NB4 (cell line): ENCODE data around the gene PIEZO2.

Experiments used
- CTCF ChIP-seq: IDR thresholded peaks from one replicate; pipeline ENCODE4 v1.5.1; 2012; ENCODE audit warnings: low read depth, low read length
- MAX ChIP-seq: IDR thresholded peaks from 2 replicates; pipeline ENCODE4 v1.6.1; 2011; ENCODE audit warnings: low read depth, low read length
- MYC ChIP-seq: IDR thresholded peaks from 2 replicates; pipeline ENCODE4 v1.6.1; 2011; ENCODE audit warnings: low read depth, low read length
- POLR2A ChIP-seq: IDR thresholded peaks from 2 replicates; pipeline ENCODE4 v1.6.1; 2011; ENCODE audit warnings: mild to moderate bottlenecking; ENCODE audit not compliant: insufficient read length; ENCODE audit errors: extremely low read depth

- TF ChIP-seq CTCF (no peak), POLR2A (no peak), MAX (no peak), MYC (no peak)
These were observed 147.1 kb downstream of the PIEZO2 start for GRCh38 chr18:11002277-11002676.
